HS-5 (cell line): Measurements from ENCODE around the gene RNF41.
"Not testable (repeated sequence)": the region's sequence is repeated elsewhere in the genome, so short reads cannot be mapped to it uniquely, and the experiment has no call there.

Experiments
- DNase-seq: peaks from one replicate; pipeline ENCODE4 v3.0.0-alpha.2; 2012; ENCODE audit warnings: low read depth

The RNF41 gene

GRCh38 chr12:56221757-56222530 lies at the start of gene RNF41:
TSS of gene RNF41 (minus strand) at chr12:56221922. CDS start at chr12:56214047, 7,875 bp downstream.
- DNase-seq, result peak; percentile 91

DNA sequence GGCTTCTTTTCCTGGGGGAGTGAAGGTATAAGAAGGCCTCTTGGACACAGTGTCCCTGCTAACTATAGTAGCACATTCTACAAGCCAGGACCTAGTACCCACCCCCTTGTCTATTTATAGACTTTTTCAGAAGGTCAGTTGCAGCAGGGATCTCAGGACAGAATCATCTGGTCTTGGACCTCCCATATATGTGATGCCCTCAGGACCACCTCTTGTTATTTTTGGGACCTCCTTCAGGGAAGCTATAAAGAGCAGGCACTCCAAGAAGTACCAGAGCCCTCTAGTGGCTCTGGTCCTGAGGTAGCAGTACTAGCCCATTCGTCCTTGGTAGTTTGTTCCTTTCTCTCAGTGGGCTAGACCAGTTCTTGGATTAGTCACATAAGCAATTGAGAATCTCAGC lies 49.3 kb upstream of the RNF41 start:
- no peak for DNase-seq

DNA sequence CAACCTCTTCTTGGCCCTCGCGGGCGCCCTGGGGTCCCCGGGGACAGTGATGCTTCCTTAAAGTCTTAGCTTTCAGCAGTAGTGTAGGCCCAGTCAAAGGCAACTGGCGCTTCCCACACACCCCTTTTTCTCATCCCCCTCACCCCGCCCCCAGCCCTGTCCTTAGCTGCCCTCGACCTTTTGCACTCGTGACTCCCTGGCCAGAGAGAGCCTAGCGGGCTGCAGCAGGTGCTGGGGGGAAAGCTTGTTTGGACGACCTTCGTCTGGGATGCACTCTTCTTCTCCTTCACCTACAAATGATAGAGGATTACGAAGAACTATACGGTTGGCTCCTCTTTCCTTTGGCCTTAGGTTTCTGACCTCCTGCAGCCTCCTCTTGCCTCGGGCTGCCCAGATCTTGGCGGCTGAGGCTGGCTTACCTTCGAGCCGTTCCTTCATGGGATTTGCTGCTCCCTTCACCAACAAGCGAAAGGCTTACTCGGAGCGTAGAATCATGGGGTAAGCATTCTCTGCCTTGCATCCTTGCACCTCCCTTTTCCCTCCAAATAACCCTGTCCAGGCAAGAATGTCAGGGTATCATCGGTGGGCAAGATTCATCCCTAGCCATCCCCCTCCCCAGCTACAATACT lies 45.8 kb upstream of the RNF41 start:
- DNase-seq, result no peak

DNA sequence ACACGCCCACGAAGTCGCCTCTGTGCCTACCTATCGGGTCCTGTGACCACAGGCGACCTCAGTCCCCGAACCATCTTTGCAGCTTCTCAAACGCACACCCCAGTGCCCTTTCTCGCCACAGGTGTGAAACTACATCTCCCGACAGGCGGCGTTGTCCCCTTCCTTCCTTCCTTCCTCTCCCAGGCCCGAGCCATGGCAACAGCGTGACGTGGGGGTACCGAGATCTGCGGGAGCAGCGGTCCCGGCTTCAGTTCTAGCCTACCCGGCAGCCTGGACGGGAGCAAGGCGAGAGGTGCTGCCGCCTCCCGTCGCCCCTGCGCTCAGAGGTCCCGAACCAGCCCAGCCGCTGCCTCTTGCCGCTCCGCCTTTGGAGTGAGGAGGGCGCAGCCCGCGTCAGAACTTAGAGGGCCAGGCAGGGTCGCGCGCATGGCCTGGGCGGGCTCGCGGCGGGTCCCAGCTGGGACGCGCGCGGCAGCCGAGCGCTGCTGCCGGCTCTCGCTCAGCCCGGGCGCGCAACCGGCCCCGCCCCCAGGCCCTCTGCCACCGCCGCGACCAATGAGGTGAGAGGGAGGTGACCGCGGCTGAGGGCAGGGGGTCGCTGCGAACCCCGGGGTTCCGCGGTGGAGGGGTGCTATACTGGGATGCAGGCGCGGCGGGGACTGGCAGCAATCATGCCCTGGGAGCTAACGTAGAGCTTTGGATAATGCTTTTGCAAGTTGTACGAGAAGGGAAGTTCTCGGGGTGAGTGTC lies 45.1 kb upstream of the RNF41 start, which contains the start of gene COQ10A:
Gene COQ10A, plus strand, starts transcription at position 250 of the 750 bp plus-strand sequence. Its CDS starts 177 bp downstream, at position 427.
- no peak for DNase-seq

DNA sequence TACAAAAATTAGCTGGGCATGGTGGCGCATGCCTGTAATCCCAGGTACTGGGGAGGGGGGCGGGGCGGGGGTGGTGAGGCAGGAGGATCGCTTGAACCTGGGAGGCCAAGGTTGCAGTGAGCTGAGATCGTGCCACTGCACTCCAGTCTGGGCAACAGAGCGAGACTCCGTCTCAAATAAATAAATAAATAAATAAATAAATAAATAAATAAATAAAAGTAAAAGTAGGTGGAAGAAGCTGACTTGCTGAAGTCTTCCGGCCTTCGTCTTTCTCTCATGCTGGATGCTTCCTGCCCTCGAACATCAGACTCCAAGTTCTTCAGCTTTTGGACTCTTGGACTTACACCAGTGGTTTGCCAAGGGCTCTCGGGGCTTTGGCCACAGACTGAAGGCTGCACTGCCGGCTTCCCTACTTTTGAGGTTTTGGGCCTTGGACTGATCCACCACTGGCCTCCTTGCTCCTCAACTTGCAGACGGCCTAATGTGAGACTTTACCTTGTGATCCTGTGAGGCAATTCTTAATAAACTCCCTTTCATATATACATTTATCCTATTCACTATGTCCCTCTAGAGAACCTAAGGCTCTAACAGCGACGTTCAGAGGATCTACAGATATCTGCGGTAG lies 44.5 kb upstream of the RNF41 start:
- not testable (repeated sequence) for DNase-seq

- DNase-seq, result not testable (repeated sequence)
These were observed 41.2 kb upstream of the RNF41 start for GRCh38 chr12:56262955-56263354.

DNA sequence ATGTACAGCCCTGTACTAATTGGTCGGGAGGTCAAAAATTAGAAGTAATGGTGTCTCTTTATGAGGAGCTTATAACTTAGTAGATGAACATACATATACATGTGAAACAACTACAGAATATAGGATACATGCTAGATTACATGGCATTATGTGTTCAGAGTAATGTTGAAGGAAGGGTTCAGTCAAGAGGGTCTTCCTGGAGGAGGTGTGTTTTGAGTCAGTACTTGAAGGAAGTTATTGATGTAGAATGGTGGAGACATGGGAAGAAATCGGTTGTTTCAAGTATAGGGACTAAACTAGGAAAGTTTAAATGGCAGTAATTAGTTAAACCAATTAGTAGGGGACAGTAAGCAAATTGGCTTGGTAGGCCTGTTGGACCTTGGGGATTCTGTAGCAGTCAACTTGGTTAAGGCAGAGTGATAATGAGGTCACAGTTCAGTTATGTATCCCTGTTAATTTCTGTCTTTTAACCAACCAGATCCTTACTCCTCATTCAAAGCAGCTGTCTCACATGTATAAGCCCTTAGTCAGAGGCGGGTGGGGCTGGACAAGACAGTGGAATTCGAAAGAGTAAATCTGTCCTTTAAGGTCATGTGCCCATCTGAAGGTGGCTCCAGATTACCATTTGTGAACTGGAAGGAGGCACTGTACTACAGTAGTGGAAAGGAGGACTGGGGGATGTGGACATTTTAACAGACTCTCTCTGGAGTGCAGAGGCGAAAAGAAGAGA lies 39.9 kb upstream of the RNF41 start:
- DNase-seq, result peak; percentile 87

DNA sequence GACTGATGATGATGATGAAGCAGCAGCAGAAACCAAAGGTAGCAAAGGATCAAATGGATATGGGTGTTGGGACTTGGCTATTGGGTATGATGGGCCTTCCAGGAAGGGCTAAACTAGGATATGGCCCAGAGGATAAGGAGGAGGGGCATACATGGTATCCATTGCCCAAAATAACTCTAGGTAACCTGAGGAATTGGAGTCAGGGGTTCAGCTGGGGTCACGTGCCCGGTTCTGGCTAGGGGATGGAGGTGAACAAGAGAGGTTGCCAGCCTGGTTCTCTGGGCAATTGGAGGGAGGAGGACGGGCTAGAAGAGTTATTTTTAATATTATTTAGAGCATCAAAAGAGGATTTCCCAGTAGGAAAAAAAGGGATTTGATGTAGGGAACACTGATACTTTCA lies 39.2 kb upstream of the RNF41 start:
- no peak for DNase-seq

GRCh38 chr12:56260380-56260779 lies 38.7 kb upstream of the RNF41 start:
- DNase-seq, result no peak

DNA sequence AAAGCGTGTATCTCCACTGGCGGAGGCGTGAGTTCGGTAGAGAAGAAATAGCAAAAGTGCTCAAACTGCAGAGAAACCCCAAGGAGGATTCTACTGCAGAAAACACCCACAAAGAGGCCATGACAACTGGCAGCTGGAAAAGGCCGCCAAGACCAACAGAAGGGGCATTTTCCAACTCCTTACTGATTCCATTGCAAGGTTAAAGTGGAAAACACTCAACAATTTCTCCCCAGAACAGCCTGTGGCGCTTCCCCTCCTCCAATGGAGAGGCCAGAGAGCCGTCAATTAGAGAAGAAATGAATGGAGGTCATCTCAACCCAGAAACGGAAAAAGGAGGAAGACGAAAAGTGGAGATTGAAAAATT lies 37.1 kb upstream of the RNF41 start:
- DNase-seq, result no peak

GRCh38 chr12:56258068-56258819 lies 36.5 kb upstream of the RNF41 start, which contains the start of gene ANKRD52:
TSS of gene ANKRD52 (minus strand) at chr12:56258384. CDS start at chr12:56258269, 115 bp downstream.
- DNase-seq, result no peak

DNA sequence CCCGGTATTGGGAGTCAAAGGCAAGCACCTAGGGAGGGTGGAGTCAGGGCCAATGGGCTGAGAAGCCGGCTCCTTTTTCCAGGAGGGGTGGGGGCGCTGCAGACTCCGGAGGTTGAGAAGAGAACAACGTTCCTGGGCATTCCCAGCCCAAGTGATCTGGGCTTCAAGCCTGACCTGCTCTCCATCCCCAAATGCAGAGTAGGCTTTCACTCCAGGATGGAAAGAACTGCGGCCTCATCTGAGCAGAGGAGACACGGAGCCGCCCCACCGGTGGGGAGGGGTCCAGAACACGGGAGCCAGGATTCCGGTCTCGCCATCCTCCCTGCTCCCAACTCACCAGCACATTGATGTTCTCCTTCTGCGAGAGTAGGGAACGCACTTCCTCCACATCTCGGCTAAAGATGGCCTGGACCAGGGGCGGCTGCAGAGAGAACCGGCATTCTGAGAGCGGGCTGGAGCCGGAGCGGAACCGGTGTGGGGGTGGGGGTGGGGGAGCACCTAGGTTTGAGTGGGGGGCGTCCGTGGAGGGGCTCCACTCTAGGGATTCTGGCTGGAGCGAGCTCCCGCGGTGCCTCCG lies 35.9 kb upstream of the RNF41 start:
- DNase-seq, result no peak

DNA sequence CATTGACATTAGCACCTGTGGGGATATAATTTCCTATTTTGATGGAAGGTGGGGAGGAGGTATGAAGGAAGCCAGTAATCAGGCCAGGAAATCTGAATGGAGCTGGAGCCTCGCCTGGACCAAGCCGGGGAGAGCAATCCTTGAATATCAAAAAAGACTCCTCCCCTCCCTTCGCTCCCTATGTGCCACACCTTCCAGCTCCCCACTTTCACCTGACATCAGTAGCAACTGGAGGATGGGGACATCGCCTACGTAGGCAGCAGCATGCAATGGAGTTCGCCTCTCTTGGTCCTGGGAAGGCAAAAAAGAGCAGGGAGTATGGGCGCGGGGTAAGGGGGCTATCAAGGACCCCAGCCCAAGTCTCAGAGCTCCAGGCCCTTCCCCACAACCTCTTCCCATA lies 35.3 kb upstream of the RNF41 start:
- DNase-seq, result no peak

DNA sequence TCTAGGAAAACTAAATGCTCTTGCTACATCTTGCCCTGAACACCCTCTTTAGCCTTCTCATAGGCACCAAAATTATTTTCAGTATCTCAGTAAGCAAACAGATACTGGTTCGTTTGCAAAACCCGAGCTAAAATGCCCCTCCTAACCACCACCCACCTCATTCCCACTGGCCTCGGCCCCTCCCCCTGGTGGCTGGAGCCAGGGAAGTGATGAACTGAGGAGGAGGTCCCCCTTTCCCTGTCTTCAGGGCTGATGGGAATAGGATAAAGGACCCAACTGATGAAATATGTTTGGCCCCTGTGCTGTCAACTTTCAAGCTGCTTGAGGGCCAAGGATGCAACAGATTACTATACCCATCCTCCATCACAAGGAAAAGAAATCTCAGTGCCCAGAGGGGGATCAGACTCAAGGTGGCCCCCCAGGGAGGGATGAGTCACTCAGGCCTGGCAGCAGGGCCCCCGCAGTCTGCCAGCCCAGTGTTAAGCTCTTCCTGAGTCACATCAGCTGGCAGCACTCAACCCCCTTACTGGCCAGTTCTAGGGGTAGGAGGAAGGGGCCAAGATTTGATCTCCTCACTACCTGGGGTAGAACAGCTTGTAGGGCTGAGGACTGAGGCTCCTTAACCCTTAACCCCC lies 34.7 kb upstream of the RNF41 start:
- DNase-seq, result no peak

- DNase-seq, result no peak
These were observed 33.9 kb upstream of the RNF41 start for GRCh38 chr12:56255671-56256070.

- DNase-seq, result no peak
These were observed 31.4 kb upstream of the RNF41 start for GRCh38 chr12:56253091-56253490.

DNA sequence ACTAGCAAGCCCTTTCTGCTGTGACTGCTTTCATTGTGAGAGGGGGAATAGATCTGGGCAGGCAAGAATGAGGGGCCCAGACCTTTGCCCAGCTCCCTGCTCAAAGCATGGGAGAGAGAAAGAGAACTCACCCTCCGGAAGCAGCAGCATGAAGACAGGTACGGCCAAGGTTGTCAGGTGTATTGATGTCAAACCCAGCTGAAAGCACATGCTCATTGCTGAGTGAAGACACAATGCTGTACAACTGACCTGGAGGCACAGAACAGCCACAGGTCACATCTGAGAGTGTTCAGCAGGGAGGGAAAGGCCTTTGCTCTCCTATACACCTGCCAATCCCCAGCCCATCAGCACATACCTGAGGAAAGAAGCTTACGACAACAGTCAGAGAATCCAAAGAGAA lies 30.9 kb upstream of the RNF41 start:
- no peak for DNase-seq

- DNase-seq, result no peak
These were observed 27.0 kb upstream of the RNF41 start for GRCh38 chr12:56248711-56249110.

GRCh38 chr12:56247923-56248322 lies 26.2 kb upstream of the RNF41 start:
- no peak for DNase-seq

DNA sequence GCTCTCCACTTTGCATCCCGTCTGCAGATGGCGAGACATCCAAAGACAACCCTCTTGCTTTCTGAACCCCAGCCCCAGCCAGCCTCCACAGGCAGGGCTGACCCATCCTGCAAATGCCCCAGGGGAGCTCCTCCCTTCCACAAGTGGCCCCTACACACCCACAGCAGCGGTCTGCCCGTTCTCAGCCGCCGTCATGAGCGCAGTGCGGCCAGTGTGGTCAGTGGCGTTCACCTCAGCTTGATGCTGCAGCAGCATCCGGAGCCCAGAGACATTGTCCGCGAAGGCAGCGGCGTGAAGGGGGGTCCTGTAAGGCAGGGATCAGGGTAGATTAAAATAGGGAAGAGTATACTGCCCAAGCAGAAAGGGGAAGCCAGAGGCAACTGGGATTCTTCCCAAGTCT lies 22.8 kb upstream of the RNF41 start:
- no peak for DNase-seq
